SK-N-SH (cell line): ENCODE measurements around the gene CDKAL1. TPM values are rescaled to one million over a fixed set of nuclear protein-coding genes. Genes with fewer than 3 reads are reported as not detected.

Experiments used
- CTCF ChIA-PET: fragments of 300-600, 350-600 bp; formaldehyde crosslinking; extraction: SDS; loops from one replicate; lab custom pipeline; 2021; lab: Yijun Ruan, JAX
- POLR2A ChIA-PET: fragments of 350-600 bp; sonication (Branson Sonifier 250); formaldehyde crosslinking; extraction: SDS; loops from one replicate; lab custom pipeline; 2020; ENCODE audit warnings: antibody characterized with exemption, inconsistent platforms; lab: Yijun Ruan, JAX
- DNase-seq: peaks from one replicate; pipeline ENCODE4 v3.0.0; 2012
- H2AFZ ChIP-seq: fragments of 200-600 bp; sonication (generic); 2 replicates; pipeline ENCODE4 v1.8.1; 2016; ENCODE audit warnings: antibody characterized with exemption, mild to moderate bottlenecking, low read depth
- H3F3A ChIP-seq: fragments of 200-600 bp; sonication (generic); replicated peaks from 2 replicates; pipeline ENCODE3; 2016; ENCODE audit warnings: antibody characterized with exemption, mild to moderate bottlenecking; ENCODE audit not compliant: insufficient read depth
- H3K27ac ChIP-seq, 2 experiments: fragments of 200-500 bp in 1 of 2; fragments of 200-600 bp in 1 of 2; sonication (Bioruptor generic) in 1 of 2; sonication (generic), shearing (Covaris generic) in 1 of 2; 2 replicates each; pipeline versions ENCODE4 v1.5.1 to v1.6.1; 2014 to 2016; ENCODE audit warnings: low read depth in 2 of 2, inconsistent platforms in 1 of 2, low read length in 1 of 2, mild to moderate bottlenecking in 1 of 2, mixed read lengths in 1 of 2
- H3K27me3 ChIP-seq: fragments of 200-600 bp; sonication (generic), shearing (Covaris generic); 2 replicates; pipeline ENCODE4 v1.6.1; 2016; ENCODE audit warnings: mixed run types; ENCODE audit not compliant: insufficient read depth
- H3K36me3 ChIP-seq, 2 experiments: fragments of 200-500 bp in 1 of 2; fragments of 200-600 bp in 1 of 2; sonication (Bioruptor generic) in 1 of 2; sonication (generic) in 1 of 2; replicated peaks in 1 of 2; 2 replicates each; pipeline versions ENCODE3 to v1.5.1; 2014 to 2016; ENCODE audit warnings: low read length in 1 of 2, mild to moderate bottlenecking in 1 of 2; ENCODE audit not compliant: insufficient read depth in 2 of 2, control insufficient read depth in 1 of 2
- H3K4me1 ChIP-seq, 2 experiments: fragments of 200-500 bp in 1 of 2; fragments of 200-600 bp in 1 of 2; sonication (Bioruptor generic) in 1 of 2; sonication (generic), shearing (Covaris generic) in 1 of 2; 2 replicates each; pipeline versions ENCODE4 v1.5.1 to v1.6.1; 2014 to 2016; ENCODE audit warnings: low read depth in 1 of 2, low read length in 1 of 2, mixed run types in 1 of 2; ENCODE audit not compliant: insufficient read depth in 2 of 2, control insufficient read depth in 1 of 2
- H3K4me2 ChIP-seq: fragments of 200-600 bp; sonication (generic), shearing (Covaris generic); 2 replicates; pipeline ENCODE4 v1.6.1; 2017; ENCODE audit warnings: mixed run types
- H3K4me3 ChIP-seq, 2 experiments: fragments of 200-500 bp in 1 of 2; fragments of 200-600 bp in 1 of 2; sonication (Bioruptor generic) in 1 of 2; sonication (generic), shearing (Covaris generic) in 1 of 2; 2 replicates each; pipeline versions ENCODE4 v1.5.1 to v1.8.1; 2014 to 2016; ENCODE audit warnings: low read depth in 2 of 2, inconsistent platforms in 1 of 2, low read length in 1 of 2, mild to moderate bottlenecking in 1 of 2, mixed read lengths in 1 of 2, moderate library complexity in 1 of 2
- H3K79me2 ChIP-seq: fragments of 200-600 bp; sonication (generic); 2 replicates; pipeline ENCODE4 v1.8.1; 2017; ENCODE audit warnings: mild to moderate bottlenecking; ENCODE audit not compliant: insufficient read depth
- H3K9ac ChIP-seq: fragments of 200-600 bp; sonication (generic); 2 replicates; pipeline ENCODE4 v1.6.1; 2017; ENCODE audit warnings: mixed run types
- H3K9me2 ChIP-seq: fragments of 200-600 bp; sonication (generic); 2 replicates; pipeline ENCODE4 v1.6.1; 2017; ENCODE audit warnings: mixed run types
- H3K9me3 ChIP-seq: fragments of 200-600 bp; sonication (generic); 2 replicates; pipeline ENCODE4 v1.6.1; 2017; ENCODE audit warnings: mixed run types, mild to moderate bottlenecking, moderate library complexity
- H4K20me1 ChIP-seq: fragments of 200-600 bp; sonication (generic); 2 replicates; pipeline ENCODE4 v1.6.1; 2017; ENCODE audit warnings: mild to moderate bottlenecking, mixed run types; ENCODE audit not compliant: insufficient read depth
- FOSL2 ChIP-seq: IDR thresholded peaks from 2 replicates; pipeline ENCODE4 v1.4.0; 2012; ENCODE audit warnings: low read depth, mild to moderate bottlenecking, moderate library complexity, borderline replicate concordance
- JUND ChIP-seq: IDR thresholded peaks from 2 replicates; pipeline ENCODE4 v1.4.0; 2012
- MXI1 ChIP-seq: IDR thresholded peaks from 2 replicates; pipeline ENCODE4 v1.6.1; 2012; ENCODE audit warnings: mild to moderate bottlenecking, low read depth, low read length, improper control_type of control experiment
- POLR2AphosphoS5 ChIP-seq: IDR thresholded peaks from 2 replicates; pipeline ENCODE4 v1.6.1; 2012; ENCODE audit warnings: low read depth, low read length
- TCF12 ChIP-seq: IDR thresholded peaks from 2 replicates; pipeline ENCODE4 v1.4.0; 2012
- USF1 ChIP-seq: IDR thresholded peaks from 2 replicates; pipeline ENCODE4 v1.4.0; 2012; ENCODE audit warnings: low read depth, borderline replicate concordance
- YY1 ChIP-seq: IDR thresholded peaks from 2 replicates; pipeline ENCODE4 v1.4.0; 2012; ENCODE audit warnings: low read depth, mild to moderate bottlenecking
- WGBS: methylation state at CpG from one replicate; pipeline ENCODE4 v1.1.6; 2017; ENCODE audit warnings: low lambda C conversion rate; 5-methylcytosine and 5-hydroxymethylcytosine counted together
- polyA plus RNA-seq, 3 experiments: library from polyadenylated mRNA; depleted of rRNA; stranded (reverse); fragments of >200 nt; gene quantifications; 2 replicates each; pipeline ENCODE4 v1.2.3, GENCODE V29; 2012
- TF ChIP-seq, protein P1 (sequence below): fragments of 150-350 bp; IDR thresholded peaks from 2 replicates; pipeline ENCODE4 v1.6.1; 2017; ENCODE audit warnings: antibody characterized with exemption, low read length, low read depth, borderline replicate concordance

CDKAL1 gene
- polyA plus RNA-seq, 1 of the 3 experiments (the other 2 are of a cell fraction) = 2.6 TPM

DNA sequence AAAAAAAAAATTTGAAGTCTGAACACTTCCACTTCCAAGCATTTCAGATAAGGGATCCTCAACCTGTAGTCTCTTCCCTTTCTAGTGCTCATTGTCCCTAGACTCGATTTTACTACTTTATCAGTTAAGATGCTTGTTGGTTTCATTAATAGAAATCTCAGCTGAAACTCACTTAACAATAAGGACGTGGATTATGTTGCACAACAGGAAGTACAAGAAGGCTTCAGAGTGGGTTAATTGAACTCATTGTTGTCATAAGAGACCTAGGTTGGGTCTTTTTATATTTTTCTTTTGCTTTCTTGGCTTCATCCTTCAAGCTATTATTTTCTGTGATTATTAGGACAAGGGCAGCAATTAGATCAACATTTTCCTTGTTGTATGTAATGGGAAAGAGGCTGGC, 175.2 kb downstream of the CDKAL1 start (continued):
- TF ChIP-seq TCF12 = no peak
- no peak for TF ChIP-seq FOSL2
- no peak for TF ChIP-seq POLR2AphosphoS5

GRCh38 chr6:20710341-20710740, 176.1 kb downstream of the CDKAL1 start:
- no peak overlapping the region for H3K4me3 ChIP-seq
- CTCF ChIA-PET = no interaction called here
- no peak for DNase-seq
- no peak overlapping the region for H3K9ac ChIP-seq
- no peaks in the 10 kb centered on the region for H4K20me1 ChIP-seq
- no peaks in the 10 kb centered on the region for H3K27me3 ChIP-seq
- peaks cover 0 to 5% of the 10 kb centered on the region in 2 experiments for H3K36me3 ChIP-seq
- no peak overlapping the region for H3K4me2 ChIP-seq
- no peak overlapping the region for H3K27ac ChIP-seq
- H3F3A ChIP-seq = peaks cover 3% of the 10 kb centered on the region
- H3K9me3 ChIP-seq = no peaks in the 10 kb centered on the region
- no peak for TF ChIP-seq MXI1
- TF ChIP-seq, all 33 proteins: peak for 0
- no peak overlapping the region for H2AFZ ChIP-seq
- H3K9me2 ChIP-seq = no peaks in the 10 kb centered on the region
- peaks cover 7 to 12% of the 10 kb centered on the region in 2 experiments; a peak in 3 of 4 replicates for H3K4me1 ChIP-seq
- H3K79me2 ChIP-seq = no peaks in the 10 kb centered on the region; the same call in 1 of the 2 replicates
- POLR2A ChIA-PET = no interaction called here
- WGBS = 98% methylated on average over 2 of the region's 2 CpGs

GRCh38 chr6:20711518-20711917, 177.3 kb downstream of the CDKAL1 start:
- Histone ChIP-seq H3K9me2 (no peaks in the 10 kb centered on the region), H3K4me2 (no peak overlapping the region), H3K4me3 (no peak overlapping the region)

More at GRCh38 chr6:20711518-20711917, 177.3 kb downstream of the CDKAL1 start:
- Histone ChIP-seq H3K36me3 (peaks cover 0 to 5% of the 10 kb centered on the region in 2 experiments), H3K9ac (no peak overlapping the region), H3K27me3 (no peaks in the 10 kb centered on the region), H4K20me1 (no peaks in the 10 kb centered on the region), H3K79me2 (no peaks in the 10 kb centered on the region; the same call in 1 of the 2 replicates), H3K9me3 (no peaks in the 10 kb centered on the region), H3K4me1 (peaks cover 2 to 12% of the 10 kb centered on the region in 2 experiments; a peak in 3 of 4 replicates), H3K27ac (no peak overlapping the region; a peak in 1 of 4 replicates), H2AFZ (no peak overlapping the region), H3F3A (peaks cover 3% of the 10 kb centered on the region)
- 73% methylated on average over 1 of the region's 1 CpG for WGBS
- ChIA-PET CTCF (no interaction called here), POLR2A (no interaction called here)
- DNase-seq = no peak
- TF ChIP-seq JUND (no peak), YY1 (no peak), USF1 (no peak)
- TF ChIP-seq, protein P1, sequence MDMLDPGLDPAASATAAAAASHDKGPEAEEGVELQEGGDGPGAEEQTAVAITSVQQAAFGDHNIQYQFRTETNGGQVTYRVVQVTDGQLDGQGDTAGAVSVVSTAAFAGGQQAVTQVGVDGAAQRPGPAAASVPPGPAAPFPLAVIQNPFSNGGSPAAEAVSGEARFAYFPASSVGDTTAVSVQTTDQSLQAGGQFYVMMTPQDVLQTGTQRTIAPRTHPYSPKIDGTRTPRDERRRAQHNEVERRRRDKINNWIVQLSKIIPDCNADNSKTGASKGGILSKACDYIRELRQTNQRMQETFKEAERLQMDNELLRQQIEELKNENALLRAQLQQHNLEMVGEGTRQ = no peak
